GM13976 (cell line): ENCODE measurements around the gene THBS1.

Experiments
- DNase-seq: peaks from one replicate; pipeline ENCODE4 v3.0.0; 2012; ENCODE audit warnings: low spot score
- in situ Hi-C: fragments of 300-500 bp; cut with MboI; formaldehyde crosslinking; loops from one replicate; pipeline ENCODE4 v1.12.0; 2022; ENCODE audit warnings: low sequenced_read_pairs, mixed read lengths, inconsistent platforms; ENCODE audit not compliant: unreplicated experiment
- TF ChIP-seq, protein P1 (sequence below): IDR thresholded peaks from 2 replicates; pipeline ENCODE4 v1.5.1; 2012; ENCODE audit warnings: borderline replicate concordance, mild to moderate bottlenecking; ENCODE audit not compliant: insufficient read depth; ENCODE audit errors: extremely low read depth, missing control alignments, control extremely low read depth

THBS1 gene

DNA sequence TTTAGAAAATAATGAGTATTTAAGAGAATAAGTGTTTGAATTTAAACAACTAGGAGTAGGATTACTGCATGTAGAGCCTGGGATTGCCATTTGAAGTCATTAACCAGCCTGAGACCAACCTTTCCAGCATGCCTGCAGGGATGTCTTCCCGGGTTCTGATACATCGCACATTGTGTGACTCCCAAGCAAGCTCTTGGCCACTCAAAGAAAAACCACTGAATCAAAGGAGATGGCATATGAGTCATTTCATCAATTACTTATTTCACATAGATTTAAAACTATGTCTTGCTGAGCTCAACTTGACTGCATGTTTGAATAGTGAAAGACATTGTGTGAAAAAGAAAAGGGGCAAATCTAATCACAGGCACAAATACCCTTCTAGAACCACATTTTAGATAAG, 15.0 kb upstream of the THBS1 start:
- DNase-seq, result no peak
- in situ Hi-C loops, result loop anchor here (25.0 kb wide), 1 partner anchor 254 kb away; no protein-coding TSS in a partner anchor
- TF ChIP-seq, protein P1, sequence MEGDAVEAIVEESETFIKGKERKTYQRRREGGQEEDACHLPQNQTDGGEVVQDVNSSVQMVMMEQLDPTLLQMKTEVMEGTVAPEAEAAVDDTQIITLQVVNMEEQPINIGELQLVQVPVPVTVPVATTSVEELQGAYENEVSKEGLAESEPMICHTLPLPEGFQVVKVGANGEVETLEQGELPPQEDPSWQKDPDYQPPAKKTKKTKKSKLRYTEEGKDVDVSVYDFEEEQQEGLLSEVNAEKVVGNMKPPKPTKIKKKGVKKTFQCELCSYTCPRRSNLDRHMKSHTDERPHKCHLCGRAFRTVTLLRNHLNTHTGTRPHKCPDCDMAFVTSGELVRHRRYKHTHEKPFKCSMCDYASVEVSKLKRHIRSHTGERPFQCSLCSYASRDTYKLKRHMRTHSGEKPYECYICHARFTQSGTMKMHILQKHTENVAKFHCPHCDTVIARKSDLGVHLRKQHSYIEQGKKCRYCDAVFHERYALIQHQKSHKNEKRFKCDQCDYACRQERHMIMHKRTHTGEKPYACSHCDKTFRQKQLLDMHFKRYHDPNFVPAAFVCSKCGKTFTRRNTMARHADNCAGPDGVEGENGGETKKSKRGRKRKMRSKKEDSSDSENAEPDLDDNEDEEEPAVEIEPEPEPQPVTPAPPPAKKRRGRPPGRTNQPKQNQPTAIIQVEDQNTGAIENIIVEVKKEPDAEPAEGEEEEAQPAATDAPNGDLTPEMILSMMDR, result no peak

DNA sequence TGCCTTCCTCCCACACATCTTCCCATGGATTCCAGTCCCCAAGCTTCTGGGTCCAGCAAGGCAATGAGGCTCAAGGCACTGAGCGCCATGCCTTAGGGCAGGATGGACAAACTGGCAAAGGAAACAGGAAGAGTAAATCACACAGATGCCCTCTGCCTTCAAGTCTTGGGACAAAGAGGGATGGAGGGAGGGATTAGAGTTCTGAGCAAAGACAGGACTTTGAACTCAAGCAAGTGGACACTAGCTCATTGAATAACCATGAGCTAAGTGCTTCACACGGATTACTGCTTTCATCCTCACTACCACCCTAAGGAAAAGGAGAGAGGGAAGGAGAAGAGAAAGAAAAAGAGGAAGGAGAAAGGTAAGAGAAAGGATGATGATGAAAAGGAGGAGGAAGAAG, 7.6 kb upstream of the THBS1 start:
- DNase-seq, result no peak
- in situ Hi-C loops, result loop anchor here (10.0 to 25.0 kb wide), 2 partner anchors 261 to 448 kb away; no protein-coding TSS in a partner anchor
- TF ChIP-seq, protein P1, result no peak

DNA sequence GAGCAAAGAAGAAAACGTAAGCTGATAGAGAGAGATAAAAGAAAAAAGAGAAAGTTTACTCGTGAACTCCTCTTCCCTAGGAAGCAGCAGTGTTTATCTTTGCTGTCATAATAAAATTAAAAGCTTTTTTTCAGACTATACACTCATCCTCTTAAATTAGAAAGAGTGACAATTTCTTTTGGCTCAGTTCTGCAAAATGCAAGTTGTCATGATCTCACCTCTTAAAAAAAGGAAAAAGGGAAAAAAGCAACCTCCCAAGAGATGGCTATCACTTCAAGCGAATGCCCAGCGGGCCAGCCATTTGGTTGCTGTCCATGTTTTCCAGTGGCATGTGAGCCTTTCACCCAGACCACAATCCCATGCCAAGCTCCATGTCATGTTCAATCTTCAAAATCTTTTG, 7.0 kb upstream of the THBS1 start:
- DNase-seq, result no peak
- in situ Hi-C loops, result loop anchor here (10.0 to 25.0 kb wide), 2 partner anchors 262 to 449 kb away; no protein-coding TSS in a partner anchor
- TF ChIP-seq, protein P1, result no peak

DNA sequence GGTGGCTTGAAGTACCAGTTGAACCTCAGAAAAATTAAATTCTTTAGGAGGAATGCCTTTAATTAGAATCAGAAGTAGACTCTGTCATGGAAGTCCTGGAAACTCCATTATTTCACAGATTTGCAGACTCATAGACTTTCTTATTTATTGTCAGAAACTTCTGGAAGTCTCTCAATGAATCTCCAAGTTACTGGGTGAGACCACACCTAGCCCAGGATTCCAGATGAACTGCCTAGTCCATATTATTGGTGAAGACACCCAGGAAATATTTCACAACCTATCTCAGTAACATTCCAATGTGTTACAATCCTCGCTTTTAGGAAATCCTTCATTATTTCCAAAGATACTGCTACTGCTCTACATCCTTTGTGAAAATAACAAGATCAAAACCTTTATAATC, 6.5 kb upstream of the THBS1 start:
- in situ Hi-C loops, result loop anchor here (10.0 to 25.0 kb wide), 2 partner anchors 262 to 450 kb away; no protein-coding TSS in a partner anchor
- no peak for DNase-seq
- TF ChIP-seq, protein P1, result no peak

DNA sequence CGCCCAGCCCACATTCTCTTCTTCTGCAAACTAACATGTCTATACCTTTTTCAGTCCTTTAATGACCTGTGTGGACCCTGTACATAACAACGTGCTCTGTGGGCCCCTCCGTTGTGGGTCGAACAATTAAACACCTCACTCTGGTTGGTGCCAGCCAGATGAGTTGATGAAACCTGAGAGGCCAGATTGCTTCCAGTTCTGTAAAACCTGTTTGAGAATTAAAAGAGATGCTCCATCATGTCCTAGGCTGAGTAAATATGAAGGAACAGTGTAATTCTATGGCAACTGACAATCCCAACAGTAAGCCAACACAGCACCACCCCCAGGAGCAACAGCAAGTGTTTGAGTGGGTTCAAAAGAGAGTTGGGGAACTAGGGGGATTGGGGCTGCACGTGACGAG, 5.7 kb upstream of the THBS1 start:
- no peak for DNase-seq
- in situ Hi-C loops, result loop anchor here (10.0 to 25.0 kb wide), 2 partner anchors 450 to 863 kb away; no protein-coding TSS in a partner anchor
- TF ChIP-seq, protein P1, result no peak

DNA sequence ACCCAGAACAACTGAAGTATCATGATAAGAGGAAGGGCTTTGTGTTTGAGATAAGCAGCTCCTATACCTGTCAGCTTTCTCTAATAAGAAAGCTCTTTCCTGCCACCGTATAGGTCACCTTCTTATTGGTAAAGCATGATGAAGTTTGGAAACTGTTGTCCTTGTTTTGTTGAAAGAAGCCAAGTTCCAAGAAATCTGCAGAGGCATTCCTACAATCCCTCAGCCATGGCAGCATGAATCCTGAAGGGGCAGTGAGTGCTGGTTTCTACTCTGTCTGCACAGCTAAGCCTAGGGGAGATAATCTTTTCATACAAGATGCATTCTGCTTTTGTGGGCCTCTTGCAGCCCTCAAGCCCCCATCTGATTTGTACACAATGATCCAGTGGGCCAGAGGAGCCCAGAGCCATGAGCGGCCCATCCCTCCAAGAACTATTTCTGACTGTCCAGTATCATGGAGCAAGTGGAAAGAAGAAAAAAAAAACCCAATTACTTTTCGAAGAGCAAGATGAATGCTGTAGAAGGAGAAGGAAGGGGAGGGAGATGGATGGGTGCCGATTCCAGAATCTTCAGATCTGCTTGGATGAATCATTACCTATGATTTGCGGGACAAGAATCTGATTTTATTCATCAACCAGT, 1.9 kb upstream of the THBS1 start:
- in situ Hi-C loops, result loop anchor here (10.0 to 25.0 kb wide), 2 partner anchors 454 to 867 kb away; no protein-coding TSS in a partner anchor
- DNase-seq, result no peak

More for the DNA sequence above, 1.9 kb upstream of the THBS1 start:
- TF ChIP-seq, protein P1, result no peak
